HG02938 (cell line): ENCODE measurements around the gene FLAD1.

Experiments used
- ATAC-seq: cut with Tn5 transposase; IDR thresholded peaks from one replicate; pipeline ENCODE4 v1.9.1; 2021; ENCODE audit warnings: mild to moderate bottlenecking, moderate library complexity; ENCODE audit not compliant: unreplicated experiment

The FLAD1 gene

GRCh38 chr1:154951901-154952657 is 31.1 kb upstream of the FLAD1 start:
- ATAC-seq, result no peak

- no peak for ATAC-seq
These were observed 30.5 kb upstream of the FLAD1 start for GRCh38 chr1:154952664-154953063.

- ATAC-seq, result no peak
These were observed 29.5 kb upstream of the FLAD1 start for GRCh38 chr1:154953611-154954038.

GRCh38 chr1:154954541-154954940 is 28.6 kb upstream of the FLAD1 start:
- no peak for ATAC-seq

- ATAC-seq, result peak; percentile 77
These were observed 28.0 kb upstream of the FLAD1 start for GRCh38 chr1:154955039-154955717.

GRCh38 chr1:154955718-154956543 is 27.2 kb upstream of the FLAD1 start, which contains the start of gene PBXIP1:
TSS of gene PBXIP1 (minus strand) at chr1:154956099. CDS start at chr1:154953721, 2,378 bp downstream.
- no peak for ATAC-seq

- ATAC-seq, result no peak
These were observed 26.6 kb upstream of the FLAD1 start for GRCh38 chr1:154956544-154956941.

GRCh38 chr1:154957091-154957657 is 26.0 kb upstream of the FLAD1 start:
- ATAC-seq, result no peak

- no peak for ATAC-seq
These were observed 25.1 kb upstream of the FLAD1 start for GRCh38 chr1:154958036-154958435.

- ATAC-seq, result no peak
These were observed 24.3 kb upstream of the FLAD1 start for GRCh38 chr1:154958681-154959425.

GRCh38 chr1:154959426-154959780 is 23.7 kb upstream of the FLAD1 start:
- no peak for ATAC-seq

- no peak for ATAC-seq
These were observed 22.6 kb upstream of the FLAD1 start for GRCh38 chr1:154960446-154961136.

- ATAC-seq, result peak; percentile 74
These were observed 21.7 kb upstream of the FLAD1 start, which contains the start of gene PYGO2 for GRCh38 chr1:154961207-154962155. TSS of gene PYGO2 (minus strand) at chr1:154961782. CDS start at chr1:154961576, 206 bp downstream.

GRCh38 chr1:154962156-154962749 is 20.9 kb upstream of the FLAD1 start:
- peak; percentile 13 for ATAC-seq

- ATAC-seq, result no peak
These were observed 20.3 kb upstream of the FLAD1 start for GRCh38 chr1:154962795-154963330.

GRCh38 chr1:154963643-154964042 is 19.5 kb upstream of the FLAD1 start:
- no peak for ATAC-seq

- no peak for ATAC-seq
These were observed 18.8 kb upstream of the FLAD1 start for GRCh38 chr1:154964359-154964758.

- no peak for ATAC-seq
These were observed 17.0 kb upstream of the FLAD1 start for GRCh38 chr1:154966111-154966510.
